Endothelial cell of umbilical vein (primary cell): ENCODE results near the gene ASNSD1.
"Not testable (repeated sequence)": the region's sequence is repeated elsewhere in the genome, so short reads cannot be mapped to it uniquely, and the experiment has no call there.

Experiments
- CTCF ChIP-seq, 2 donors: IDR thresholded peaks; 1 replicate in 1 of 2; 2 replicates in 1 of 2; pipeline ENCODE4 v1.5.1; 2011; ENCODE audit warnings: low read length in 2 of 2, mild to moderate bottlenecking in 2 of 2, moderate library complexity in 2 of 2, control low read depth in 1 of 2, inconsistent platforms in 1 of 2, low read depth in 1 of 2; ENCODE audit not compliant: insufficient read depth in 1 of 2; ENCODE audit errors: extremely low read depth in 1 of 2
- POLR2AphosphoS5 ChIP-seq: IDR thresholded peaks from 2 replicates; pipeline ENCODE4 v1.6.1; 2012; ENCODE audit warnings: low read depth, mild to moderate bottlenecking, control low read depth, low read length, moderate library complexity; ENCODE audit not compliant: insufficient read depth

GRCh38 chr2:189717593-189717992 is 56.3 kb downstream of the ASNSD1 start:
- TF ChIP-seq POLR2AphosphoS5; CTCF (IDR thresholded peaks at IDR 0.05; ENCODE audit: extremely low read depth in 1 of 2, insufficient read depth in 1 of 2, low read depth in 1 of 2, low read length in 2 of 2): not testable (repeated sequence)
